HL-60/S4 treated with retinoic acid at 250 ng/mL for 4 days and 3 days (cell line): ENCODE data around the gene C9orf57.
"Not testable (repeated sequence)": the region's sequence is repeated elsewhere in the genome, so short reads cannot be mapped to it uniquely, and the experiment has no call there.

ENCODE experiments used
- in situ Hi-C: fragments of 300-500 bp; cut with MboI; formaldehyde crosslinking; loops from 2 replicates; pipeline ENCODE4 v1.7.0; 2022; ENCODE audit warnings: low sequenced_read_pairs

The C9orf57 gene, protein sequence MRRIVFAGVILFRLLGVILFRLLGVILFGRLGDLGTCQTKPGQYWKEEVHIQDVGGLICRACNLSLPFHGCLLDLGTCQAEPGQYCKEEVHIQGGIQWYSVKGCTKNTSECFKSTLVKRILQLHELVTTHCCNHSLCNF

GRCh38 chr9:72060513-72060912 is at the start of gene C9orf57:
Gene C9orf57, minus strand, starts transcription at chr9:72060613. Its CDS starts 1,282 bp downstream, at chr9:72059331.
- in situ Hi-C loops, result no loop called here

DNA sequence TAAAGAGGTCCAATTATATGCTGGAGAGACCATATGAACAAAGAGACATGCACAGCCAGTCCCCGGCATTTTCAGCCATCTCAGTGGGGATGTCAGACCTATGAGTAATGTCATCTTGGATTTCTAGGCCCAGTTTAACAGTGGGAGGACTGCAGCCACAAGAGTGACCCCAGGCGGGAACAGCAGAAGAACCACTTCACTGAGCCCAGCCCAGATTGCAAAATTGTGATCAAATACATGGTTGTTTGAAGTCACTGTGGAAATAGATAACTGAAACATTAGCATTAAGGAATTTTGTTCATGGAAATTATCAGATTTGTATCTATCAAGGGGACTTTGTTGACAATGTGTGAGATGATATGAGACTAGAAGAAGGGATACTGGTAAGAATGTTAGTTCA is 42.1 kb upstream of the C9orf57 start:
- in situ Hi-C loops, result no loop called here

DNA sequence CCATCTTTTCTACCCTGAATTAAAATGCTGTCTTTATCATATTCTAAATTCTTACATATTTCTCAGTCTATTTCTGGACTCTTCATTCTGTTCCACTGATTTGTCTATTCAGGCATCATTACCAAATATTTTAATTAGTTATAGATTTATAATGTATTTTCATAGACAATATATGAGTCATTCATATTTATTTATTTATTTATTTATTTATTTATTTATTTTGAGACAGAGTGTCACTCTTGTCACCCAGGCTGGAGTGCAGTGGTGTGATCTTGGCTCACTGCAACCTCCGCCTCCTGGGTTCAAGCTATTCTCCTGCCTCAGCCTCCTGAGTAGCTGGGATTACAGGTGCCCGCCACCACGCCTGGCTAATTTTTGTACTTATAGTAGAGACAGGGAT is 35.1 kb upstream of the C9orf57 start:
- in situ Hi-C loops, result not testable (repeated sequence)

GRCh38 chr9:72092820-72093219 is 32.4 kb upstream of the C9orf57 start:
- in situ Hi-C loops, result no loop called here

- in situ Hi-C loops, result no loop called here
These were observed 29.2 kb upstream of the C9orf57 start for GRCh38 chr9:72089451-72090130.

DNA sequence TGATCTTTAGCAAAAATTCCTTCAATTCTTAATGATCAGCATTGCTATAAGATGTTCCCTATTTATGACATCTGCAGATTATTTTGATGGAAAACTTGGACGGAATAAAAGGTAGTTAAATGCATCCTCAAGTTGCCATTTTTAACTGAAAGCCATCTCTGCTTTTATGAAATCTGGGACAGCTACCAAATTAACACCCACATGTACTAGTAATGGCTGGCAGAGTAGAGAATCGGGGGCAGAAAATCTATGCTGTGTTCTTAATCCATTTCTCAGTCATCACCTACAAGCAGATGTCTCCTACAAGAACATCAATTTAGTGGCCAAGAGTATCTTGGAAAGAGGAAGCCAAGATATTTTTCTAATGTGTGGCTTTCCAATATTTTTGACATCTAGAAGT is 22.1 kb upstream of the C9orf57 start:
- in situ Hi-C loops, result no loop called here

- in situ Hi-C loops, result not testable (repeated sequence)
These were observed 14.3 kb upstream of the C9orf57 start for GRCh38 chr9:72074666-72075065.

- in situ Hi-C loops, result no loop called here
These were observed 4.7 kb upstream of the C9orf57 start for GRCh38 chr9:72065076-72065475.

DNA sequence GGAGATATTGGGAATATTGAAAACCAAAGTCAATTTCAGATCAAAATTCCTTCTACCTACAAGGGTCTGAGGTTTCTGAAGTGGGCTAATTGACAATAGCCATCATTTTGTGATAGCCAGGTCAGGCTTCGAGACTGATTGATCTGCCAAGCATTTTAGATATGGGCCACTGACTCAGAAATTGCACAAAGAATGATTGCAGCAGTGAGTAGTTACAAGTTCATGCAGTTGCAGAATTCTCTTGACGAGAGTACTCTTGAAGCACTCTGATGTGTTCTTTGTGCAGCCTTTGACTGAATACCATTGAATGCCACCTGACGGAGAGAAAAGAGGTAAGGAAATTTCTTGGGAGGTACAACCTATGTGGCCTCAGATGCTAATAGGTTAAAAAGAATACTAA is 8.3 kb downstream of the C9orf57 start:
- in situ Hi-C loops, result no loop called here

- in situ Hi-C loops, result loop anchor here (10.0 to 25.0 kb wide), 3 partner anchors 226 to 1013 kb away; no protein-coding TSS in a partner anchor
These were observed 11.6 kb downstream of the C9orf57 start for GRCh38 chr9:72048850-72049249.

DNA sequence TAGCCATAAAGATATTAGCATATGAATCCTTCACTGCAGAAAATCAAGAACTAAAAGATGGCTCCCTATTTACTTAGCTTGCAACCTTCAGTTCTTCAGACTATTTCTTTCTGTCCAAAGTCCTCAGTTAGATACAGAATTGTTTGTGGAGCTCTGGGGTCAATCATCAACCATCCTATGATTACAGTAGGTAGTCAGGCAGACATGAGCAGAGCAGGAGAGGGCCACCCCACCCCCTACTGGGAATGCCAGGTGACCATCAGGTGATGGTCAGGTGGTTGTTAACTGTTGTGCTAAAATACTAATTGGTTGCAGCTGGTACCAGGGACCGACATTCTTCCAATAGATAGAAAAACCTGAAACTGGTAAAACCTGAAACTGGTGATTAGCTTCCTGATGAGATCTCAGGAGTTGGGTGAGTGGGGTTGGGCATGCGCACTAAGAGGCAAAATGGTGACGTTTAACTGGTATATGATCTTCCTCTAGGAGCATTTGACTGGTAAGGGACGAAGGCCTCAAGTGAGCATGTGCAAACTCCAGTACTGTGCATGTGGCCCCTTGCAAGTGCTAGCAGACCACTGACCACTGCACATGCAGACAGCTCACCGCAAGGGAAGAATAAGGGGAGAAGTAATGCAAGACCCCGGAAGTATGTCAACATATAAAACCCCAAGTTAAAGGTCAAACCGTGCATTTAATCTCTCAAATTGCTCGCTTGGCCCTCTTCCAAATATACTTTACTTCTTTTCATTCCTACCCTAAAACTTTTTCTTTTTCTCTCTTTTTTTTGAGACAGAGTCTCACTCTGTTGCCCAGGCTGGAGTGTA is 13.6 kb downstream of the C9orf57 start:
- in situ Hi-C loops, result loop anchor here (10.0 to 25.0 kb wide), 3 partner anchors 228 to 1015 kb away; no protein-coding TSS in a partner anchor

DNA sequence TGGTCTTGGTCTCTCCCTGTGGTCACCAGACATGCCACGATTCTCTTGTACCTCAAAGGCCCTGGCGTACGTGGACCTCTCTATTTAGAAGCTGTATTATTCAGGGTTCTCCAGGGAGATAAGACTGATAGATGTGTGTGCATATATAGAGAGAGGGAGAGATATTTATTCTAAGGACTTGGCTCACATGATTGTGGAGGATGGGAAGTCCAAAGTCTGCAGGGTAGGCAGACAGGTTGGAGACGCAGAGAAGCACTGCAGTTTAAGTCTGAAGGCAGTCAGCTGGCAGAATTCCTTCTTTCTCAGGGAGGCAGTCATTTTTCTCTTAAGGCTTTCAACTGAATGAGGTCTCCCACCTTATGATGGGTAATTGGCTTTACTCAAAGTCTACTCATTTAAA is 16.3 kb downstream of the C9orf57 start:
- in situ Hi-C loops, result loop anchor here (10.0 to 25.0 kb wide), 3 partner anchors 231 to 1018 kb away; no protein-coding TSS in a partner anchor

GRCh38 chr9:72043576-72043975 is 16.8 kb downstream of the C9orf57 start:
- in situ Hi-C loops, result loop anchor here (10.0 to 25.0 kb wide), 3 partner anchors 231 to 1019 kb away; no protein-coding TSS in a partner anchor

GRCh38 chr9:72042928-72043327 is 17.5 kb downstream of the C9orf57 start:
- in situ Hi-C loops, result loop anchor here (10.0 to 25.0 kb wide), 3 partner anchors 232 to 1019 kb away; no protein-coding TSS in a partner anchor

DNA sequence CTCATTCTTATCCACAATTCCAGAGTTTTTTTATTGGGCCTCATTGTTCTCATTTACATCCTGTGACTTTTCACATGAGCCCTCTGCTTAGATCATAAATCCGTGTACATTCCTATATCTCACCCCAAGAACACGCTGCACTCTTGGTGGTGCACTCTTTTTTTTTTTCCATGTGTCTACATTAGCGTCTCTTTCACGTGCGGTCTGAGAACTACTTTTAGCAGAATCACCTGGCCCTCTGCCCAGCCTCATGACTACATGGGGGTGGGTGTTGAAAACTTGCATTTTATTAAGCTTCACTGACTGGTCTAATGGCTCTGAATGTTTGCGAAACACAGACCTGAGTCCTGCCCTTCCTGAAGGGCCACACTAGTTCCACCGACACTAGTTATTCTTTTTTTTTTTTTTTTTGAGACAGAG is 18.6 kb downstream of the C9orf57 start:
- in situ Hi-C loops, result loop anchor here (10.0 to 25.0 kb wide), 3 partner anchors 233 to 1021 kb away; no protein-coding TSS in a partner anchor

DNA sequence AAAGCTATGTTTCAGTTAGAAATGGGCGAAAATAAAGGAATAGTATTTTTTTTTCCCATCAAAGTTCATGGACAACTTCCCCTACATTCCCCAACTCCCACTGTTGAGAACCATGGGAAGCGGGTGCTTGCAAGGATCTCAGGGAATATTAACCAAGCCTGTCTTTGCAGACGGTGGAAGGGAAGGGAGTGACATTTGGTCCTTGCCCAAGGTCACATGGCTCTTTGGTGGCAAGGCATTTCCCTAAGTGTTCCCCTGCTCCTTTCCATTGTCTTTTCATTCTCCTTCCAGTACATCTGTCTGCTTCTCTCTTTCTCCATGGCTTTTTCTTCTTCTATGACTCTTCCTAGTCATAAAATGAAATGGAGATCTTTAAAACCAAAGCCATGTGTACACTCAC is 19.0 kb downstream of the C9orf57 start:
- in situ Hi-C loops, result loop anchor here (10.0 to 25.0 kb wide), 3 partner anchors 233 to 1021 kb away; no protein-coding TSS in a partner anchor

DNA sequence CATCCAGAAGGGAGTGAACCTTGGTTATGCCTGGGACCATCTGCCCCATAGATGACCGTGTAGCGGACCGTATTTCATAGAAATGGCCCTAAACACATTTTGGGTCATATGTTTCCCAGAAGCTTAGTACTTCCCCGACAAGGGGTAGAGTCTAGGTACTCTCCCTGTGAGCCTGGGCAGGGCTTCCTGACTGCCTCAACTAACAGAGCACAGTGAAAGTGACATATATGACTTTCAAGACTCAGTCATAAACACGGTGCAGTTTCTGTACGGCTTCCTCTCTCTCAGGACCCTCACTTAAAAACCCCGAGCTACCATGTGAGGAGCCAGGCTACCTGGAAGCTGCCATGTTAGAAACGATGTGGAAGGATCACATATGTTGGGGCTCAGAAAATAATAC is 20.9 kb downstream of the C9orf57 start:
- in situ Hi-C loops, result loop anchor here (25.0 kb wide), 2 partner anchors 773 to 1023 kb away; no protein-coding TSS in a partner anchor

DNA sequence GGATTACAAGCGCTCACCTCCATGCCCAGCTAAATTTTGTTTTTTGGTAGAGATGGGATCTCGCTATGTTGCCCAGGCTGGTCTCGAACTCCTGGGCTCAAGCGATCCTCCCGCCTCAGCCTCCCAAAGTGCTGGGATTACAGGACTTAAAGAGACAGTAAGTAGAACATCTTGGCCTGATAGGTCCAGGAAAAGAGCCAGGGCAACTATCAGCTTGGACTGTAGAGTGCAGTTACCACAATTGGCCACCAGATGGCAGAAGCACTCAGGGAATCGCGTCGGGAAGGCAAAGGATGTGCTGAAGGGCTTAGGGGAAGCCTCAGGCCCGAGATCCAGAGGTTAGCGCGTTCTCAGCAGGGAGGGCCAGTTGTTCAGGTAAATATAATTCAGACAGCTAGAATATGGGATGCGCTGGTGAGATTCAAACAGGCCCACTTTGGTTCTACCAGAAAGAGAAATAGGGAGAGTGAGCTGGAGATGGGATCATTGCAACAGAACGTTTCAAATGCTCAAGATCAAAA is 21.5 kb downstream of the C9orf57 start:
- in situ Hi-C loops, result loop anchor here (25.0 kb wide), 2 partner anchors 773 to 1023 kb away; no protein-coding TSS in a partner anchor

DNA sequence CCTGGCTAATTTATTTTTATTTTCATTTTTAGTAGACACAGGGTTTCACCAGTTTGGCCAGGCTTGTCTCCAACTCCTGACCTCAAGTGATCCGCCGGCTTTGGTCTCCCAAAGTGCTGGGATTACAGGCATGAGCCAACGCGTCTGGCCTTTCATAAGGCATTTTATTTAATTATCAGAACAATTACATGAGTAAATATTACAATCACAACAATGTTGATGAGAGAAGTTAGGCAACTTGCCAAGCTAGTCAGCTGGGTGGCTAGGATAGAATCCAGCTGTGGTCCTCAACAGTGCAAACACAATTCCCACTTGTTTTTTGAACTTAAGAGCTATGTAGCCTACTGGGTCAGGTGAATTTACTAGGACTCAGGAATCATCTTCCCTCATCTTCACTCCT is 22.0 kb downstream of the C9orf57 start:
- in situ Hi-C loops, result loop anchor here (25.0 kb wide), 2 partner anchors 774 to 1024 kb away; no protein-coding TSS in a partner anchor

GRCh38 chr9:72037571-72037970 is 22.8 kb downstream of the C9orf57 start:
- in situ Hi-C loops, result loop anchor here (25.0 kb wide), 2 partner anchors 775 to 1025 kb away; no protein-coding TSS in a partner anchor

GRCh38 chr9:72030767-72031166 is 29.6 kb downstream of the C9orf57 start:
- in situ Hi-C loops, result loop anchor here (25.0 kb wide), 2 partner anchors 782 to 1032 kb away; no protein-coding TSS in a partner anchor
